Germinal center (tissue), 1 donor: ENCODE results near the gene ABTB1.
"Not testable (repeated sequence)": the region's sequence is repeated elsewhere in the genome, so short reads cannot be mapped to it uniquely, and the experiment has no call there.

Experiments
- DNase-seq: peaks from one replicate; pipeline ENCODE4 v3.0.0; 2012; ENCODE audit warnings: mixed read lengths, low spot score

Gene ABTB1

DNA sequence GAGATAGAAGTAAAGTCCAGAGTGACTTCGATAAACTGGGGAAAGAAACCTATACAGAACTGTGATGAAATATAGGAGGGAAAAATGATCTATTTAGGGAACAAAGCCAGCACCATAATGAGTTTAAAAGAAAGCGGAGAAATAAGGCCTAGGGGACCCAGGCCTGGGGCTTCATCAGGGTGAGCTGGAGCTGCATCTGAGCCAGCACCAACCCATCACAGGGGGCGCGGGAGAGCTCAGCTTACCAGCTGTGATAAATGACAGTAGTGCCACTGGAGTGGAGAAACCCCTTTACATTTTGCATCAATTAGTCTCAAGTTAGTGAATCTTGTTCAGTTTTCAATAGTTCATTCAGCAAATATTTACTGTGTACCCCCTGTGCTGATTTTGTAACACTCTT, 22.5 kb upstream of the ABTB1 start:
- no peak for DNase-seq

DNA sequence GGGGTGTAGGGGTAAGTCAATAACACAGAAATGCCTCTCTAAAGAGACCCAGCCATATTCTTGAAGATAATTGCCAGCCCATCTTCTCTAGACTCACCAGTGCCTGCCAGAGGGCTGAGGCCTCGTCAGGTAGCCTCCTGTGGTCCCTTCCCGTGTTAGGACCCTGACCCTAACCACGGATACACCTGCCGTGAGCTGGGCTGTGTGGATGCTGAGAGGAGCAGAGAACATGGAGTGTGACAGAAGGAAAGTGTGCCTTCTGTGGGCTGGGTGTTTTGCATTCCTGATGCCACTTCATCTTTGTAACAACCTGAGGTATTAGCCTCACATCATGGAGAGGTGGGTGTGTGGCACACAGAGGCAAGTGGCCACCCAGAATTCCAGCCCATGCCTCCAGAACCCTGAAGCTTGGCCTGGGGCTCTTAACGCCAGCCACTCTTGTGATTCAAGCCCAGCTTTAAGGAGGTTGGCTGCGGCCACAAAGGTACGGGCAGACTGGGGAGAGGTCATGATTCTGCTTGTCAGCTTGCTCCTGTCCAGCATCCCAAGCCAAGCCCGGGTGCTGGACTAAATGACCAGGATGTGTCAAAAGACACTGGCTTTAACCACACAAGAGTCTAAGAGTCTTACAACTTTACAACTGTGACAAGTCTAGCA, 21.1 kb upstream of the ABTB1 start:
- no peak for DNase-seq

GRCh38 chr3:127652246-127652995, 20.3 kb upstream of the ABTB1 start:
- DNase-seq = peak; percentile 59

GRCh38 chr3:127654374-127654773, 18.4 kb upstream of the ABTB1 start:
- DNase-seq = no peak

- not testable (repeated sequence) for DNase-seq
Observed at GRCh38 chr3:127654993-127655392, 17.8 kb upstream of the ABTB1 start.

DNA sequence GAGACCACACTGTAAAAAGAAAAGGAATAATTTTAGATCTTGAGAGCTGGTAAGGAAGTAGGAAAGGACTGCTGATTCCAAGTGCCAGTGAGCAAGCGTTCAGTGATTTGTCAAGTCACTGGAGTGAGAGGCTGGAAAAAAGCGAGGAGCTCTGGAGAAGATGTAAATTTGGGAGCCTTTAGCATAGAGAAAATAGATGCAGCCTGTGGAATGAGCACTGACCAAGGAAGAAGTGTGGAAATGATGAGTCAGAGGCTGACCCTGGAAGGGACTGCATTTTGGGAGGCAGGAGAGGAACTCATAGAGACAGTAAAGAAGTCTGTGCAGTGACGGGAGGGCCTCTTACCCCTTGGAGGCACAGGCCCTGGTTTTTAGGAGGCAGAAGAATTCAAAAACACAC, 17.1 kb upstream of the ABTB1 start:
- no peak for DNase-seq

DNA sequence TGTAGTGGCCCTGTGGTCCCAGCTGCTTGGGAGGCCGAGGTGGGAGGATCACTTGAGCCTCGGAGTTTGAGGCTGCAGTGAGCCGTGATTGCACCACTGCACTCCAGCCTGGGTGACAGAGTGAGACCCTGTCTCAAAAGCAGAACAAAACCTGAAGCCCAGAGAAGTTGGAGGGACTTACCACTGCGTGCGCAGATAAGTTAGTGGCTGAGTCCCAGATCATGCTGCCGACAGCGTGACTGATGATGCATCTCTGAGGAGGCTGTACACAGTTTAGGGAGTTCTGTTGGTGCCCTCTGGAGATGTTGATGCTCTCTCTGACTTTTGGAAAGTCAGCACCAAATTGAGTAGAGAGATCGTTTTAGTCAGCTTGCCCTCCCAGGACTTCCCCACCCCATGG, 15.8 kb upstream of the ABTB1 start:
- no peak for DNase-seq

DNA sequence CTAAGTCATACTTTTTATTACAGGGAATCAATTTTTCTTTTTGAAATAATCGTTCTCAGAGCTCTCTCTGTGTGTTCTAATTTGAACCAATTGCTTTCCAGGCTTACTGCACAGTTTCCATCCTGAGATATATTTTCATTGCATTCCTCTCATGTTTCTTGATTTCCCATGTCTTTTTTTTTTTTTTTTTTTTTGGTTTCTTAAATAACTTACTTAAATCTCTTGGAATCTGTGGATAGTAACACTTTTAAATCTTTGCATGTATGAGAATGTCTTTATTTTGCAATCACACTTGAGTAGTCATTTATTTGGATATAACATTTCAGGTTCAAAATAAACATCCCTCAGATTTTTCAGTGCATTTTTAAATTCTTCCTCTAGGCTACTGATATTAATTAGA, 14.5 kb upstream of the ABTB1 start:
- DNase-seq = no peak

DNA sequence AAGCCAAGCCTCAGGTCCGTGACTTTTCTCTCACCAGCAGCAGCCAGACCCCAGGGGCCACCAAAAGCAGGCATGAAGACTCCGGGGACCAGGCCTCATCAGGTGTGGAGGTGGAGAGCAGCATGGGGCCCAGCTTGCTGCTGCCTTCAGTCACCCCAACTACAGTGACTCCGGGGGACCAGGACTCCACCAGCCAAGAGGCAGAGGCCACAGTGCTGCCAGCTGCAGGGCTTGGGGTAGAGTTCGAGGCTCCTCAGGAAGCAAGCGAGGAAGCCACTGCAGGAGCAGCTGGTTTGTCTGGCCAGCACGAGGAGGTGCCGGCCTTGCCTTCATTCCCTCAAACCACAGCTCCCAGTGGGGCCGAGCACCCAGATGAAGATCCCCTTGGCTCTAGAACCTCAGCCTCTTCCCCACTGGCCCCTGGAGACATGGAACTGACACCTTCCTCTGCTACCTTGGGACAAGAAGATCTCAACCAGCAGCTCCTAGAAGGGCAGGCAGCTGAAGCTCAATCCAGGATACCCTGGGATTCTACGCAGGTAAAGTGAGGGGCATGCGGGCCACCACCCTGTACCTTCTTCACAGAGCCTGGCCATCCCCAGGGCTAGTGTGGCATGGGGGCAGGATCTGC, 12.0 kb upstream of the ABTB1 start:
- DNase-seq = no peak

DNA sequence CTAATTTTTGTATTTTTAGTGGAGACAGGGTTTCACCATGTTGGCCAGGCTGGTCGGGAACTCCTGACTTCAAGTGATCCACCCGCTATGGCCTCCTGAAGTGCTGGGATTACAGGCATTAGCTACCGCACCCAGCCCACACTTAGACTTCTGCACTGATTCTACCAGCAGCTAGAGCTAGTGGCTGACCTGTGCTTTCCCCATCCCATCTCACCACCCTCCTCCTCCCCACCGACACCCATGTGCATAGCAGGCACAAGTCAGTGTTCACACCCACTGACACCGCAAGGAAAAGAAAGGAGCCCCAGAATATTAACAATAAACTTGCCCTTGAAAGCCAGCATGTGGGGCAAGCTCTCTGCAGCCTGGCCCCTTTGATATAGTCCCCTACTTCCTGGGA, 11.2 kb upstream of the ABTB1 start:
- DNase-seq = no peak

DNA sequence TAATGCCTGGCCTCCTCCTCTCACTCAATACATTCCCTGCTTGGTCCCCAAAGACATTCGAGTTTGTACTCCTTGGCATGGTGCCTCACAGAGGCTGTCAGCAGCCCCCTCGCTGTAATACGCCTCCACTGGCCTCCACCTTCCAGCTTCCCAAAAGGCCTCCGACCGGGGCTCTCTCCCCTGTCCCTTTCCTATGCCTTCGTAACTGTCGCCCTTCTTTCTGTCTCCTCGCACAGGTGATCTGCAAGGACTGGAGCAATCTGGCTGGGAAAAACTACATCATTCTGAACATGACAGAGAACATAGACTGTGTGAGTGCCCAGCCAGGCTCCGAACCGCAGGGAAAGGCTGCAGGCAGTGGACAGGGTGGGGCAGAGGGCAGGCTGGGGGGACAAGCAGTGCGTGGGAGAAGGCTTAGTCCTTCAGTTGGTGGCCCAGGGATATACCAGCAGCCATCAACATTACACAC, 10.7 kb upstream of the ABTB1 start:
- DNase-seq = no peak

- DNase-seq = no peak
Observed at GRCh38 chr3:127663151-127663550, 9.6 kb upstream of the ABTB1 start.

- no peak for DNase-seq
Observed at GRCh38 chr3:127665165-127665564, 7.6 kb upstream of the ABTB1 start.

DNA sequence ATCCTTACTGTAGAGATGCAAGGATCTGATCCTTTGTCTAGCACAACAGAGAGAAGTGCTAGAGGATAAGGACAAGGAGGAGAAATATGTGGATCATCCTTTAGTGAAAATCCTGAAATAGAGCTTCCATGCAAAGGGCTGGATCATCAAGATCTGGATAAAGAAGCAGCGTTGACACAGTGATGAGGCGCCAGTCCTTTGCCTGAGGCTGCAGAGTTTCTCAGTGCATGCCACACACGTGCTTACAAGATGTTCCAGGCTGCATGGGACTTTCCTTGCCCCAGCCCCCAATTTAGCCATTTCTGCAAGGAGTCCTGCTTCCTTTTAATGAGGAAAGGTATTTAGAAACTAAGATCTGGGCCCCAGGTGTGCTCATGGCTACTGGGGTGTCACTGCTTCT, 7.2 kb upstream of the ABTB1 start:
- DNase-seq = no peak

- DNase-seq = no peak
Observed at GRCh38 chr3:127666676-127667075, 6.1 kb upstream of the ABTB1 start.

DNA sequence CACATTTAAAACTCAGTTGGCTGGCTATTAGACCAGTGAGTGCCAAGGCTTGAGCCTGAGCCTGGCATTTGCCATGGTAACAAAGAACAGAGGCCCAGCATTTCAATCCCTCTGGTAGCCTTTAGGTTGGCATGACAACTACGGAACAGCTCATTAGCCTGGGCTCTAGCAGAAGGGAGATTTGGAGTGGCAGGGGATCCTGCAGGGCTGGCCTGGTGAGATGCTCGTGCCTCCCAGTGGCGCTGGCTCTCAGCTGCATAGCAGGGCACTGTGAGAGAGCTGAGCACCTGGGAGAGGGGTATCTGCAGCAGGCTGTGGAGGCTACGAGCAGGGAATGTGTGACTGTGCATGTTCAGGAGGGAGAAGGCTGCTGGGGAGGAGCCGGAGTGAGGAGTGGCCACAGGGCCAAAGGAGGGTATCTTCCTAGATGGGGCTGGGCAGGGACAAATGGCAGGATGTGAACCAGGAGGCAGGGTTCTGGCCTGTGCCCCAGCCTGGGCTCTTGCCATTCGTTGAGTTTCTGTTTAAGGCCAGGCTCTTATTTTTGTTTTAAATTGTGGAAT, 5.6 kb upstream of the ABTB1 start:
- DNase-seq = no peak

DNA sequence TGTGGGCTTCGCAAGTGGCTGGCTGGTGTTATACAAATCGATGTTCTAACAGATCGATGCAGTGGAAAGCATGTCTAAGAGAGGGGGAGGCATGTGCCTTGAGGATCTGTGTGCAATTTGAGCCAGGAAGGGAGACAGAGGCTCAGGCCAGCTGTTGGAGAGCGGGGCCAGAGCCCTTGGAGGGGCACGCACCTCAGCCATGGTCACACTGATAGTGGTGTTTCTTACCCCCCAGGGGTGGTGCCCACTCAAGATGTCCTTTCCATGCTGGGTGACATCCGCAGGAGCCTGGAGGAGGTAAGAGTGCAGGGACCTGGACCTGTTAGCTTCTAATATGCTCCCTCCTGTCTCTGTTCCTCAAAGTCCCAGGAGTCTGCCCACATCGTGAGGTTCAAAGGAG, 3.8 kb upstream of the ABTB1 start:
- DNase-seq = no peak

- no peak for DNase-seq
Observed at GRCh38 chr3:127669541-127670228, 3.1 kb upstream of the ABTB1 start.

- DNase-seq = no peak
Observed at GRCh38 chr3:127670229-127670559, 2.6 kb upstream of the ABTB1 start.

GRCh38 chr3:127670761-127671522, 1.8 kb upstream of the ABTB1 start:
- DNase-seq = no peak

DNA sequence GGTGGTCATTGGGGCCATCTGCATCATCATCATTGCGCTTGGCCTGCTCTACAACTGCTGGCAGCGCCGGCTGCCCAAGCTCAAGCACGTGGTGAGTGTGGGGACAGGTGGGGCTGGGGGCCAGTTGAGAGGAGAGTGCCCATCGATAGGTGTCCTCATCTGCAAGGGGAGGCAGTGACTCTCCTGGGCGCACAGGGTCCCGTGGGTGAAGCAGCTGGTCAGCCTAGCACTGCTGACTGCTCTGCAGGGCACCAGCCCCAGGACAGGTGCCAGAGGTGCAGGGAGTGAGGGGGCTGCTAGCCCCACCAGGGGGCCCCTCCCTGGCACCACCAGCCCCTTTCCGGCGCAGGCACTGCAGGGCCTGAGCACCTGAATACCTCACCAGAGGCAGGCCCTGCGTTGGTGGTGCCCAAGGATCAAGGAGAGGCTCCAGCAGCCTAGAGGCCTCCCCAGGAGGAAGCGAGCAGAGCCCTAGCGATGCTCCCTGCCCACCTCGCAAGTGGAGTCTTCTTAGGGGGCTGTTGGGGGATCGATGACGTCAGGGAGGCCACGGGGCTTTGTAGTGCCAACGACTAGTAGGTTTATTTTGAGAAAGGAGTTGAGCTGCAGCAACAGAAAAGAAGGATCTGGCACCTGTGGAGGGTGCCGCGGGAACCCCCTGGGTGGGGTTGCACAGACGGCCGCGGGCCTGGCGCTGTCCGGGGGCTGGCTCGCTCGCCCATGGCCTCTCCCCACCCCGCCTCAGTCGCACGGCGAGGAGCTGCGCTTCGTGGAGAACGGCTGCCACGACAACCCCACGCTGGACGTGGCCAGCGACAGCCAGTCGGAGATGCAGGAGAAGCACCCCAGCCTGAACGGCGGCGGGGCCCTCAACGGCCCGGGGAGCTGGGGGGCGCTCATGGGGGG, 976 bp upstream of the ABTB1 start:
- DNase-seq = peak; percentile 68
